ENCODE results near the gene NUTM2B.
"Not testable (repeated sequence)": the region's sequence is repeated elsewhere in the genome, so short reads cannot be mapped to it uniquely, and the experiment has no call there.

The NUTM2B gene, protein sequence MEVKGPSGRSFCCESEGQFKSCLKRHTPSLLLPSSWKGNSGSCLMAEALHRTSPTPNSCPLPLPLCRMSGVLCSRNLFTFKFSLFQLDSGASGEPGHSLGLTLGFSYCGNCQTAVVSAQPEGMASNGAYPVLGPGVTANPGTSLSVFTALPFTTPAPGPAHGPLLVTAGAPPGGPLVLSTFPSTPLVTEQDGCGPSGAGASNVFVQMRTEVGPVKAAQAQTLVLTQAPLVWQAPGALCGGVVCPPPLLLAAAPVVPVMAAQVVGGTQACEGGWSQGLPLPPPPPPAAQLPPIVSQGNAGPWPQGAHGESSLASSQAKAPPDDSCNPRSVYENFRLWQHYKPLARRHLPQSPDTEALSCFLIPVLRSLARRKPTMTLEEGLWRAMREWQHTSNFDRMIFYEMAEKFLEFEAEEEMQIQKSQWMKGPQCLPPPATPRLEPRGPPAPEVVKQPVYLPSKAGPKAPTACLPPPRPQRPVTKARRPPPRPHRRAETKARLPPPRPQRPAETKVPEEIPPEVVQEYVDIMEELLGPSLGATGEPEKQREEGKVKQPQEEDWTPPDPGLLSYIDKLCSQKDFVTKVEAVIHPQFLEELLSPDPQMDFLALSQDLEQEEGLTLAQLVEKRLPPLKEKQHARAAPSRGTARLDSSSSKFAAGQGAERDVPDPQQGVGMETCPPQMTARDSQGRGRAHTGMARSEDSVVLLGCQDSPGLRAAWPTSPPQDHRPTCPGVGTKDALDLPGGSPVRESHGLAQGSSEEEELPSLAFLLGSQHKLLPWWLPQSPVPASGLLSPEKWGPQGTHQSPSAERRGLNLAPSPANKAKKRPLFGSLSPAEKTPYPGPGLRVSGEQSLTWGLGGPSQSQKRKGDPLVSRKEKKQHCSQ

DNA sequence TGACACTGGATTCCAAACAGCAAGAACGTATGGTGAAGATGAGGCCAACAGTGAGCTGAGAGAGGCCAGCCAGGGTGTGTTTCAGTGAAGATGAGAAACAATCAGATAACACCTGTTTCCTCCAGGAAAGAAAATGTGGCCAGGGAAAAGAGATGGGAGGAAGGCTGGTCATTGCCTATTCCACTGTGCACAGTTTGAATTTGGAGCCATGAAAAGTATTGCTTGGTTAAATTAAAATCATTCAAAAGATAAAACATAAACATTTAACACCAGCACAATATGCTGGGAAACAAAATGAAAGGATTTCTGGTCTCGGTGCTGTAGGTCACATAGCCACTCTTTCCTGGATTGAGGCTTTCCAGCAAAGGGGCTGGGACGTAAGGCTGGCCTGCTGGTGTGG lies at the start of gene NUTM2B:
Gene NUTM2B, plus strand, starts transcription at position 301 of the 400 bp plus-strand sequence. CDS start 383 bp downstream, outside the sequence.
- not testable (repeated sequence) for DNase-seq

DNA sequence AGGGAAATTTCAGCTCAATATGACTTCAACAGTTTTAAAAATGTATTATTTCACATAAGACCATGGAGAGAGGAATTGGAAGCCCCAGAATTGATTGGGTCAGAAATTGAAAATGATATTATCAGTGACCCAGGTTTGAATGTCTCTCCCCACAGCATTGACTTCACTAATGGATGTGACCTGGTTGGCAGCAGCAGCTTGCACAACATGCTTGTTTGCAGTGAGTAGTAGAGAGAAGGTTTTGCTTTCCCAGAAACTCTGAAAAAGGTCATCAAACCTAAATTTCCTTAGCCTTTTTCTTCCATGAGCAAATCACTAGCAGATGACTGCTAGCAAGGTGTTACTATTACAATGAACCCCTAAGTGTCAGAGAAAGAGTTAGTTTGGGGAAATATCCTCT lies 39.7 kb upstream of the NUTM2B start:
- not testable (repeated sequence) for DNase-seq

DNA sequence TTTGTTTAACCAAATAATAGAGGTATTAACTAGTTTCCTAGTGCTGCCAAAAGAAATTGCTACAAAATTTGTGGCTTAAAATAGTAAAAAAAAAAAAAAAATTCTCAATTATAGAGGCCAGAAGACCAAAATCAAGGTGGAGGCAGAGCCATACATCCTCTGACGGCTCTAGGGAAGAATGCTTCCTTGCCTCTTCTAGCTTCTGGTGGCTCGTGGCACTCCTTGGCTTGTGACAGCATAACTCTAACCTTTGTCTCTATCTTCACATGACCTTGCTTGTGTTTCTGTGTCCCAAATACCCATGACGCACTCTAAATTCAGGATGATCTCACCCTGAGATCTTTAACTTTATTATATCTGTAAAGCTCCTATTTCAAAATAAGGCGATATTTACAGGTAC lies 38.3 kb upstream of the NUTM2B start:
- not testable (repeated sequence) for DNase-seq

DNA sequence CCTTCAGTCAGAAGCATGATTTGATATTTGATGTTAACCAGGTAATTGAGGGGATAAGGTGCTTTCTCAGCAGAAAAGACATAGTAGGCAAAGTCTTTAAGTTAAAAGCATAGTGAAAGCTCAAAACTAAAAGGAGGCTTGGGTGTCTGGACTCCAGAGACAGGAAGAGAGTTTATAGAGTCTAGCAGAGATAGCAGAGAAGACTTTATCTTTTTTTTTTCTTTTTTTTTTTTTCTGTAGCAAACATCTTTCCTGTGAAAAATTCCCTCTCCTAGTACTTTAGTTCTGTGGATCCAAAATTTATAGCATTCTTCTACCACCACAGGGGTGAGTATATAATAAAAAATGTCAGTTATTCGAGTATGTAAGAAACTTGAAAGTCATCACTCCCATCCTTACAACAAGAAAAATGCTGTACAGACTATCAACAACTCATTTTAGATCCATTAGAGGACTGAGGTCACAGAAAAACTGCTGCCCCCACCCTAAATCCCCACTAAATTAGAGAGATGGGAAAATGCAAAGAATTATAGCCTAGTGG lies 33.7 kb upstream of the NUTM2B start:
- not testable (repeated sequence) for DNase-seq

DNA sequence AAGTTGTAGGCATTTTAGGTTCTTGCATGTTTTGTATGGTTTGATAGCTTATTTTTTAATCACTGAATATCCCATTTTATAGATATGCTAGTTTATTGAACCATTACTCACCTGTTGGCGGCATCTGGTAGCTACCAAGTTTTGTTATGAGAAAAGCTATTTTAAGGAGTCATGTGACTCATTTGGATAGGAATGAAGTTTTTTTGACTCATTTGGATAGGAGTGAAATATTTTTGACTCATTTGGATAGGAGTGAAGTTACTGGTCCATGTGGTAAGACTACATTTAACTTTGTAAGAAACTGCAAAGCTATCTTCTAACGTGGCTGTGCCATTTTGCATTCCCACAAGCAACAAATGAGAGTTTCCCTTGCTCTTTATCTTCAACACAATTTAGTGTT lies 28.1 kb upstream of the NUTM2B start:
- not testable (repeated sequence) for DNase-seq

DNA sequence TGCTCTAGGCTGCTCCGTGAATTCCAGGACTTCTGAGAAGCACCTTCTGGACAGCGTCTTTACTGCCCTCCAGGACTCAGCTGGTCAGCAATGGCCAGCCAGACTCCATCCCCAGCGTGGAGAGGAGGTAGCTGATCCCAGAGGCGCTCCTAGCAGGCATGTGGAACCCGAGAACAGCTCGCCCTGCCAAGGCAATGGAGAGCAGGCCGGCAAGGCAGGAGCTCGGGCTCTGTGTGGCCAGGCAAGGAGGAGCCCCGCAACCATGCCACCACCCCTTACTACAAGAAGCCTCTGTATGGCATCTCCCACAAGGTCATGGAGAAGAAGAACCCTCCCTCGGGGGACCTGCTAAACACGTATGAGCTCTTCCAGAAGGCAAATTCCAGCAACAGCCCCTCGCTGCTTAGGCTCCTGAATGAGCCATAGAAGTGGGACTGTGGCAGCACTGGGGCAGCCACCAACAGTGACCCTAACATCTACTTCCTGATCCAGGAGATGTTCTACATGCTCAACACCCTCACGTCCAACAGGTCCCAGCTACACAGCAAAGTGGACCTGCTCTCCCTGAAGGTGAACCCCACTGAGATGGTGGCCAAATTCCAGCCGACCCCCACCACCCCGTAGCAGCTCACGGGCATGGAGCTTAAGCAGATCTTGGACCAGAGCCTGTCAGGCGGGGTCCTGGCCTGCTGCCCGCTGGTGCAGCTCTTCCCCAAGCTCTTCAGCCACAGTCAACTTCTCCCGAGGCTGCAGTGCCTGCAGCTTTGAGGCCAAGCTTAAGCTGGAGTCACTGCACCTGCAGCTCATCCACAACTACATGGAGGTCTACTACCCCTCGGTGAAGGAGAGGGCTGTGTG lies 19.8 kb upstream of the NUTM2B start:
- not testable (repeated sequence) for DNase-seq

DNA sequence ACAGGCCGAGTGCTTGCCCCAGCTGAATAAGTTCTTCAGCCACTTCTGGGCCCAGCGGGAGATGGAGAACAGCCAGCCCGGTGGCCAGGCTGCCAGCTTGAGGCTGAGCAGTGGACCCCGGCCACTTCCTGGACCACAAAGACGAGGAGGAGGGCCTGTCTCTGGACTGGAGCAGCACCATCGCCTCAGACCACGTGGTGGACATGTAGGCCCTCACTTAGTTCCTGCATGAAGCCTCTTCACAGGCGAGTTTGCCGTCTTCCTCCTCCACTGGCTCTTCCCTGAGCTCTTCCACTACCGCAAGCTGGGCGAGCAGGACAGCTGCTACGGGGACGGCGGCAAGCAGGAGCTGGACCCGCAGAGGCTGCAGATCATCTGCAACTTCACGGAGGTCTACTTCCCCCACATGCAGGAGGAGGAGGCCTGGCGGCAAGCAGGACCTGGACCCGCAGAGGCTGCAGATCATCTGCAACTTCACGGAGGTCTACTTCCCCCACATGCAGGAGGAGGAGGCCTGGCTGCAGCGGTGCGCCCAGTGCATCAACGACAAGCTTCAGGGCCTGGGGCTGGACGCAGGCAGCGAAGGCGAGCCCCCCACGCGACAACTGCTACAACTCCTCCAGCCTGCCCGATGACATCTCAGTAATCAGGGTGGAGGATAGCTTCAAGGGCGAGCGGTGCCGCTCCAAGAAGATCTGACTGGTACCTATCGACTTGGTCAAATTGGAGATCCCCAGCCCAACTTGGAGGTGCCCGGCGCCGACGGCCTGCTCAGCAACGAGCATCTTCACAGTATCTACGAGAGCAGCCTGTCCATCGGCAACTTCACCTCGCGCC lies 18.9 kb upstream of the NUTM2B start:
- not testable (repeated sequence) for DNase-seq

DNA sequence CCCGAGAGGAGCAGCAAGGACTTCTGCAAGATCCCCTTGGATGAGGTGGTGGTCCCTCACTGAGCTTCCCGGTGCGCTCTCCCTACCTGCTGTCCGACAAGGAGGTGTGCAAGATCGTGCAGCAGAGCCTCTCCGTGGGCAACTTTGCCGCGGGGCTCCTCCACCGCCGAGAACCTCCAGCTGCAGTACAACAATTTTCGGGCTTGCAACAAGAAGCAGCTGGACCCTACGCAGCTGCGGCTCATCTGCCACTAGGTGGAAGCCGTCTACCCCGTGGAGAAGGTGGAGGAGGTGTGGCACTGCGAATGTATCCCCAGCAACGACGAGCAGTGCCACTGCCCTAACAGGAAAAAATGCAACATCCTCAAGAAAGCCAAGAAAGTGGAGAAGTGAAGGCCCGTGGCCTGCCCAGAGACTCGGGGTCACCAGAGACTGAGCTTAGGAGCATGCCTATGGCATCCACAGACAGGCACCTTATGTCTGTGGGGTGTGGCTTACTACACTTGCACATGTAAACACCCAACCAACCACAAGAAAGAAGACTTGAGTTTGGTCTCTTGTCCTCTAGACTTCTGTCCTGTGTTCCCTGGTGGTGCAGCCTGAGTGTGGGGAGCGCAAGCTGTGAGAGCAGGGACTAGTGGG lies 17.9 kb upstream of the NUTM2B start:
- peak; percentile 21 for DNase-seq

DNA sequence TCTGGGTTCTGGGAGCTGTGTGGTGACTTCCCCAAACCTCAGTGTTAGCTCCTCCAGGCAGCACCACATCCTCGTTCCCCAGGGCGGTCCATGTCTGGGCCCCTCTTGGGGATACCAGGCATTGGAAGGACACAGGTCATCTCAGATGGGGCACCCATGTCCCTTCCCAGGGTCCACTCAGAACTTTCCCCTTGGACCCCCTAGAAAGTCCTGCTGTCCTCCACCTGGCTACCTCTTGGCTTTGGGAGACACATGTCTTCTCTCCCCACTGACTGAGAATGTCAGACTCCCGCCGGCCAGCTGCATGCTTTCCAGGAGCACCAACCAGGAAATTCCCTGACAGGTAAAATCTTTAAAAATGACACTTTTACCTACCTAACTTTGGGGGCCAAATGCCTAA lies 16.4 kb upstream of the NUTM2B start:
- not testable (repeated sequence) for DNase-seq

DNA sequence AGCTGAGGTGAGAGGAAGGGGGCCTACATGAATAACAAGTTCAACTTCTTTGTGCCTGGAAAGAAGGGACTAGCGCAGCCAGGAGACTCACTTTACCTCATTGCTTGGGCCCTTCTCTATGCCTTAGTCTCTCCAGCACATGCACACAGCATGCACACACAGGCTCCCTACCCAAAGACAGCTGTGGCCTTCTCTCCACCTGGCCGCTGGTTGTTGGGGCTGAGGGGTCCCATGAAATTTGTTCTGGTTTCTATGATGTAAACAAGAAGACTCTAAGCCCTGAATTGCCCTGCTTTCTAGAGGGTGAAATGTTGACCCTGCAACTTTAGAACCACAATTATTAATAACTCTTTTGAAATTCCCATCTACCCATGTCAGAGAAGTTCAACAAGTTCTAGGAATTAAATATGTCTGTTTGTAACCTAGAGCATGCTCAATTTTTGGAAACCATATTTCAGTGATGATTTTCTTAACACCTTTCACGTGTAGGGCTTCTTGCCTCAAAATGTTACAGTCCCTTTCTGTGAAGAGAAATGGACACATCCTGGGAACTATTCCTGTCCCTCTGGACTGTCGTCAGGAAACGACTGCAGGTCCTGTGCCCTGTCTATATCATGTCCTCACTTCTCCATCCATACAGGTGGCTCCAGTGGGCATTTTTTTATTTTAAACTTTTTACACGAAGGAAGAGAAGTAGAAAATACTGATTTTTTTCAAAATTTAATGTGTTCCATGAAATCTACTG lies 15.4 kb upstream of the NUTM2B start:
- DNase-seq, result not testable (repeated sequence)

DNA sequence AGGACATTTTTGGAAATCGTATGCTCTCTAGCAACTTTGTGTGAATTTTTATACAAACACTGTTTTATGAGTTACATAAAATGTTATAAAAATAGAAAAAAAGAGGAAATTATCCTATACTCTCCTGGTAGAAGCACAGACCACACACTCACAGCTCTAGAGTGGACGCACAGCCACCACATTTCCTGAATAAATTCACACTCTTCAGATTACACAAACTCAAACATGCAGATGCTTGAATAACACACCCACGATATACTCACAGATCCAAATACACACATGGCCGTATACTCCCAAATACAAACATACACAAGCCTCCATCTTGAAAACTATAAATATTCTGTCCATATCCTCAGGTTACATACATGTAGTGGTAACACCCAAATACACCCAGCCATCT lies 14.2 kb upstream of the NUTM2B start:
- DNase-seq, result not testable (repeated sequence)

DNA sequence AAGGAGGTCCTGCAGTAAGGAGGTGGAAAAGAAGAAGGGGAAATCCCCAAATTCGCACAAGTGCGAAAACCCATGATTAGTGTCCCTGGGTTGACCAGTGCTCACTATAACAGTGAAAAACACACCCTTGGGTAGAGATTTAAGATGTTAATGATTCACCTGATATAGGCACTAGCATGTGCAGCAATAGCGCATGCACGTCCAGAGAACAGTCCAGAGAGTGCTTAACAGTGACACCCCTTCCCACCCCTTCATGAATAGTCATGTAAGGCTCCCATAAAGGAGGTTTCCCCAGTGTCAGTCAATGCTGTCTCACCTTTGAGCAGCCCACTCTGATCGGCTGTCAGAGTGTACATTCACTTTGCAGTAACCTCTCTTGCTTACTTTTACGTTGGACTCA lies 6.4 kb upstream of the NUTM2B start:
- not testable (repeated sequence) for DNase-seq

DNA sequence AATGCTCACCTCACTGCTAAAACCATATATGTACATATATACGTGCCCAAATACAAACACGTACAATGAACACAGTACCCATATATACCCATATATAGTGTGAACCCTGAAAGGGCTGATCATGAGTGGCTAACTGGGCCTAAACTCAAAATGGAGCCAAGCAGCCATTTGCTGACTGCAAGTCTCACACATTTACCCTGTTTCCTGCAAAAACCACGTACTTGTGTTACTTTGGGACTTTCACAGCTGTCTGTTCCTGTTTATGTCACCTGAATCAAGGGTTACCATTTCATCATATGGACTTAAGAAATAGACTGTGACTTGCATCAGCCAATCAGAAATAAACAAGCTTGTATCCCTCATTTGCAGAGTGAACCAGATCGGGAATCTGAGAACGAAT lies 5.9 kb upstream of the NUTM2B start:
- not testable (repeated sequence) for DNase-seq

DNA sequence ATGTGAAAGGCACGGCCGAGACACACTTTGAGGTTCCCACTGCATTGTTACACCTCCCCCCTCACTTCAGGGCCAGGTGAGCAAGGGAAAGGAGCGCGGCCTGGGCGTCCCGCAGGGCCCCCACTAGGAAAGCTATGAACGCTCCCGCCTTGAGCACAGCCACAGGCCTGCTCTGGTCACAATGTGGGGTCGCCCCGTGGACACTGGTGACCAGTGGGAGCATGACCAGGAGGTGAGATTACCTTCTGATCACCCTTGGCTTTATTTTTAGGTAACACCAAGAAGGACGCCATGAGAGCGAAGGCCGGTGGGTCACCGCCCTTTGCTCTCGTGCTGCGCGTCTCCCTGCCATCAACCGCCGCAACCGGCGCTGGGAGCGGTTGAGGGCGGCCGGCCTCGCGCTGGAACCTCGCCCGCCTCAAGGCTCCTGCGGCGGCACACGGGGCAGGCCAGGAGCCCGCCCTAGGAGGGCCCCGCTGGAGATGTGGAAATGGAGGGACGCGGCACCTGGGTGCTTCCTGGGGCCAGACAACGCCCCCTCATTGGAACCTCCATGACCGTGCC lies 2.6 kb upstream of the NUTM2B start:
- DNase-seq, result not testable (repeated sequence)

DNA sequence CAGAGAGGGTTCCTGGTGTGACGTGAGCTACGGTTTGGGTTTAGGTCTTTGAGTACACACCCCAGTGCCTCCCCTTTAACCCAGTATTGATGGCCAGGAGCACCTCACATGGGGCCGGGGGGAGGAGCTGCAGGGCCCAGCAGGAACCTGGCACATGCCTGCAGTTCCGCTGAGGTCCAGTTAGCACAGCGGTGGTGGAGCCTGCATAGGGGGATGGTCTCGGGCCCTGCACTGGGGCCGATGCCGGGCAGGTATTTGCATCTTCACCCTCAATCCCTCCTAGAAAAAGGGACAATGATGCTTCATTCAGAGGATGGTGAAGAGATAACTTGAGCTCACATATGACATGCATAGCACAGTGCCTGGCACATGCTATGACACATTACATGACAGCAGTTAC lies 4.0 kb downstream of the NUTM2B start:
- DNase-seq, result not testable (repeated sequence)

DNA sequence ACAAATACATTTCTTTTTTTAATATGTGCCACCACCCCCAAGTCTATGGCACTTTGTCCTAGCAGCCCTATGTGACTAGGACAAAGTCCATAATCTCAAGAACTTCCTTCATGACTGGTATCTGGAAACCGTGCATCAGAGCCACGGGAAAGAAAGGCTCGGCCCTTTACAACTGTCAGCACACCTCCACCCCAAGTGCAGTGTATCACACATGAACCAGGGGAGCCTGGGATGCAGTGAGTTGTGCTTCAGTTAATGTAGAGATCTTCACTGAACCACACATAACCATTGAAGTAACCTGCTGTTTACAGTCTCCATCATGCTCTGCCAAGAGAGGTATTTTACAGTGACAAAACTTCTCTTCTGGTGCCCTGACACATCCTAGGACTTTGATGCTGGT lies 11.9 kb downstream of the NUTM2B start:
- DNase-seq, result not testable (repeated sequence)

DNA sequence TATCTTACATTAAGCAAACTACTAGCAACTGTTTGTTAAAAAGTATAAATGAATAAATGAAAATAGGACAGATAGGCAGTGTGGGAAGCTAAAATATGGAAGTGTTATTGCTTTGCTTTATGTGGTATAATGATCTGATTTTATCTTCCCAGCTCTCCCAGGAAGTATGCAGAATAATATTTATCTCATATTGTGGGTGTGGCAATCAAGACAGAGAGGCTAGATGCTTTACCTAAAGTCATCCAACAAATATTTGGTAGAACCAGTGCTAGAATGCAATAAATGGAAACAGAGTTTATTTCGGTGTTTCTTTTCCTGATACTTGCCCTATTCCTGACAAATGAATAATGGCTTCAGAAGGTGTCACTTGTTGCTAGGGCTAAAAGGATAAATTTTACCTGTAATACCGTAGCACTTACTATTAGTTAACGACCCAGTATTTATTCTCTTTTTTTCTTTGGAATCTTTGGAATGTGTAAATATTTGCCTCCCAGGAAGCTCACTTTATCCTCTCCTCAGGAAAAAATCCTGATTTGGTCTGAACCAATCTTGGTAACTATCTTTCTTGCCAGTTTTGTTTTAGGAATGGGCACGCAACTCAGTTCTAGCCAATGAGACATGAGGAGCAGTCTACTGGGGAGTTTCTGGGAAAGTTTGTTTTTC lies 14.0 kb downstream of the NUTM2B start:
- DNase-seq, result not testable (repeated sequence)

DNA sequence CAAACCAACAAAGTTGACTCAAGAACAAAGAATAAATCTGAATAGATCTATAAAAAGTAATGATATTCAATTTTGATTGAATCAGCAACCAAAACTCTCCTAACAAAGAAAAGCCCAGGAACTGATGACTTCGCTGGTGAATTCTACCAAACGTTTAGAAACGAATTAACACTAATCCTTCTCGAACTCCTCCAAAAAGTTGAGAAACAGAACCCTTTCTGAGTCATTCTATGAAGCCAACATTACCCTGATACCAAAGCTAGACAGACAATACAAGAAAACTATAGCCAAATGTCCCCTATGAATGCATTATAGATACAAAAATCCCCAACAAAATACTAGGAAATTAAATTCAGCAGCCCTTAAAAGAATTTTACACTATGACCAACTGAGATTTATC lies 17.0 kb downstream of the NUTM2B start:
- not testable (repeated sequence) for DNase-seq

DNA sequence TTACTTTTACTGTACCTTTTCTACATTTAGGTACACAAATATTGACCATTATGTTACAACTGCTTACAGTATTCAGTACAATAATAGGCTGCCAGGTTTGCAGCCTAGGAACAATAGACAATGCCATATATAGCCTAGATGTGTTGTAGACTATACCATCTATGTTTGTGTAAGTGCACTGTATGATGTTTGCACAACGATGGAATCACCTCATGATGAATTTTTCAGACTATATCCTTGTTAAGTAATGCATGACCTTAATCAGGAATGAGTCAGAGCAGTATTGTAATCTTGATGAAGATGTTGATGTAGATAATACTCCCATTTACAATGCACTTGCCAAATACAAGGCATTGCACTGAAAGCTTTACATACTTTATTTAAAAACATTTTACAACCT lies 23.6 kb downstream of the NUTM2B start:
- DNase-seq, result not testable (repeated sequence)
